Mucosa of descending colon (tissue), 3 donors: ENCODE data around the gene SCO2. TPM values are rescaled to one million over a fixed set of nuclear protein-coding genes. Genes with fewer than 3 reads are reported as not detected.

Experiments used
- ATAC-seq: fragments of 200-7000 bp; cut with Tn5 transposase; one replicate; pipeline ENCODE4 v1.9.1; 2020; ENCODE audit warnings: mild to moderate bottlenecking, moderate library complexity
- DNase-seq, 3 donors: peaks; one replicate each; pipeline ENCODE4 v3.0.0-alpha.2; 2020
- H3K36me3 ChIP-seq: fragments of 200-600 bp; one replicate; pipeline ENCODE4 v1.8.0; 2021; ENCODE audit warnings: low read depth, mild to moderate bottlenecking
- H3K4me1 ChIP-seq: fragments of 200-600 bp; one replicate; pipeline ENCODE4 v1.8.0; 2021; ENCODE audit warnings: low read depth, mild to moderate bottlenecking
- H3K4me3 ChIP-seq: fragments of 200-600 bp; one replicate; pipeline ENCODE4 v1.8.0; 2021; ENCODE audit warnings: mild to moderate bottlenecking
- H3K9me3 ChIP-seq: fragments of 200-600 bp; one replicate; pipeline ENCODE4 v1.8.0; 2021; ENCODE audit warnings: mild to moderate bottlenecking
- intact Hi-C, 2 donors: fragments of 100-400 bp; cut with DNase I in 1 of 2; cut with micrococcal nuclease in 1 of 2; formaldehyde crosslinking; loops; one replicate each; pipeline versions ENCODE4 v1.11.0 to v1.11.1; 2022; cut with DNase I, micrococcal nuclease
- total RNA-seq, 3 donors: library from RNA; stranded (reverse); fragmentation: NEBNext Ultra II Directional in 2 of 3; extraction: Animal tissue kit (Norgen Biotek cat#: 25700) in 2 of 3; gene quantifications; one replicate each; pipeline versions ENCODE4 v1.2.1 to v1.2.4, GENCODE V29; 2021 to 2023
- TF ChIP-seq, protein P1 (sequence below): fragments of 200-600 bp; IDR thresholded peaks from one replicate; pipeline ENCODE4 v1.8.0; 2022; ENCODE audit warnings: antibody characterized with exemption, mild to moderate bottlenecking
- donor health status: DM: no; HTN: no; CAD: no; lungs with moderate emphysema.
- donor health status: DM: no; HTN: no; CAD: no.
- donor health status: DM: no; HTN: yes; CAD: no.

Gene SCO2
- total RNA-seq, 3 donors from 2014 or later, result 5.4 to 14.6 TPM; not detected in 1

DNA sequence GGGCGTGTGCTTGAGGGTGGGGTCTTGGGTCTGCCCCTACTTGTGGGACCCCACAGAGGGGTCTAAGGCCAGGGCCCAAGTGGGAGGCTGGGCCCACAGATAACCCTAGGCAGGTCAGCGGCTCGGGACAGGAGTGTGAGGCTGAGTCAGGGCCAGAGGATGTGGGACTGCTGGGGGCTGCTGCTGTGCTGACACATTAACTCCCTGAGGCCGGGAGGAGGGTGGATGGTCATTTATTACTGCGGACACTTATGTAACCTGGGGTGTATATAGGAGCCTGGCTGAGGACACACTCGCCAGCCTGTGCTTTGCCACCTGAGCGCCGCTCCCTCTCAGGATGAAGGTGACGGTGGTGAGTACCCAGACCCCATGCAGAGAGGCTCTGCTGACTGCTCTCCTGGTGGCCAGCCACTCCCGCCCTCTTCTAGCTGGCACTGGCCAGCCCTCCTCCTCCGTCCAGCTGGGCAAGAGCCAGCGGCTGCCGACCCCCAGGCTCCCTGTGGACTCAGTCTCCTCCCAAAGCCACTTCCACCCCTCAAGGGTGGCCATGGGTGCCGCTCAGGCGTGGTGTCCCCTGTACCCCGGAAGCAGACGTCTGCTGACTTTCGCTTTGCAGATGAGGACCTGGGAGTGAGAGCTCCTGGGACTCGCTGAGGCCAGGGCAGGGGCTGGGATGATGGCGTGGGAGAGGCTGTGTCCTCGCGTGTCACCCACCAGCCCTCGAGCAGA lies 38.7 kb downstream of the SCO2 start, which contains the start of gene MIOX:
MIOX (plus strand) TSS at position 299 of the 729 bp plus-strand sequence; CDS start at position 338, 39 bp downstream.
- H3K4me1 ChIP-seq, result peaks cover 19% of the 10 kb centered on the region
- no peaks in the 10 kb centered on the region for H3K9me3 ChIP-seq
- TF ChIP-seq, protein P1, sequence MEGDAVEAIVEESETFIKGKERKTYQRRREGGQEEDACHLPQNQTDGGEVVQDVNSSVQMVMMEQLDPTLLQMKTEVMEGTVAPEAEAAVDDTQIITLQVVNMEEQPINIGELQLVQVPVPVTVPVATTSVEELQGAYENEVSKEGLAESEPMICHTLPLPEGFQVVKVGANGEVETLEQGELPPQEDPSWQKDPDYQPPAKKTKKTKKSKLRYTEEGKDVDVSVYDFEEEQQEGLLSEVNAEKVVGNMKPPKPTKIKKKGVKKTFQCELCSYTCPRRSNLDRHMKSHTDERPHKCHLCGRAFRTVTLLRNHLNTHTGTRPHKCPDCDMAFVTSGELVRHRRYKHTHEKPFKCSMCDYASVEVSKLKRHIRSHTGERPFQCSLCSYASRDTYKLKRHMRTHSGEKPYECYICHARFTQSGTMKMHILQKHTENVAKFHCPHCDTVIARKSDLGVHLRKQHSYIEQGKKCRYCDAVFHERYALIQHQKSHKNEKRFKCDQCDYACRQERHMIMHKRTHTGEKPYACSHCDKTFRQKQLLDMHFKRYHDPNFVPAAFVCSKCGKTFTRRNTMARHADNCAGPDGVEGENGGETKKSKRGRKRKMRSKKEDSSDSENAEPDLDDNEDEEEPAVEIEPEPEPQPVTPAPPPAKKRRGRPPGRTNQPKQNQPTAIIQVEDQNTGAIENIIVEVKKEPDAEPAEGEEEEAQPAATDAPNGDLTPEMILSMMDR, result no peak
- intact Hi-C loops, result no loop called here
- ATAC-seq (no peak), DNase-seq (peak in 2 of 3 donors; percentile 18 to 47)
- no peak within 1 kb of the TSS for H3K4me3 ChIP-seq
- no peaks in the 10 kb centered on the region for H3K36me3 ChIP-seq

DNA sequence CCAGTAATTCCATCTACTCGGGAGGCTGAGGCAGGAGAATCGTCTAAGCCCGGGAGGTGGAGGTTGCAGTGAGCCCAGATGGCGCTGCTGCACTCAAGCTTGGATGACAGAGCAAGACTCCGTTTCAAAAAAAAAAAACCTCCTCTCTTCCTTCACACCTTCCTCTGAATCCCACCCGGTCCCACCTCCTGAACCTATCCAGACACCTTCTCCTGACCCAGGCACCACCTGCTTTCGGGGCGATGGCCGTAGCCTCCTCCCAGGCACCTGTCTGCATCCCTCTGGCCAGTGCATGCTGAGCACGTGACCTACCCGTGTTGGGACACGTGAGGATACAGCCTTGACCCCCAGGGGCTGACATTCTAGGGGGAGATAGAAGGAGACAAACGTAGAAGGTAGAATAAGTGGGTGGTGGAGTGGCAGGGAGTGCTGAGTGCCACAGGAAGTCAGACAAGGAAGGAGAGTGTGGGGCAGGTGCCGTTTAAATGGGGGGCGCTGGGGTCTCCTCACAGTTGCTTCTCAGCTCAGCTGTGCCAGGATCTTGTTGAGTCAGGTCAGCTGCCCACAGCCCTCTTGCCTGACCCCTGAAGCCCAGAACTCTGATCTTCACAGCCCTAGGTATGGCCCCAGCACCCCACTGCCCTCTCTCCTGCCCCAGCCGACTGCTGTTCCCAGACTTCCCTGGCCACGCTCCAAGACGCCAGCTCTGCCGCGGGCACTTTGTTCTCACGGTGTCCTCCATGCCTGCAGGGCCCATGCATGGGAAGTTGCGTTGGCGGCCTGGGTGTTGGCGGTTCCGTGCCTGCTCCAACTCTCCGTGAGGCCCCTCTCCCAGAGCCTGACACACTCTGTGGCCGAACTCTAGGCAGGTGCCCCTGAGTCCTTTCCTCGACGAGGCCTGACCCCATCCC lies 39.9 kb downstream of the SCO2 start:
- H3K4me1 ChIP-seq, result peaks cover 23% of the 10 kb centered on the region
- no peaks in the 10 kb centered on the region for H3K36me3 ChIP-seq
- no peak overlapping the region for H3K4me3 ChIP-seq
- no peaks in the 10 kb centered on the region for H3K9me3 ChIP-seq
- peak in 2 of 3 donors; percentile 67 to 69 for DNase-seq
- intact Hi-C loops, result no loop called here
- peak; percentile 9 for ATAC-seq
- TF ChIP-seq, protein P1, result no peak

DNA sequence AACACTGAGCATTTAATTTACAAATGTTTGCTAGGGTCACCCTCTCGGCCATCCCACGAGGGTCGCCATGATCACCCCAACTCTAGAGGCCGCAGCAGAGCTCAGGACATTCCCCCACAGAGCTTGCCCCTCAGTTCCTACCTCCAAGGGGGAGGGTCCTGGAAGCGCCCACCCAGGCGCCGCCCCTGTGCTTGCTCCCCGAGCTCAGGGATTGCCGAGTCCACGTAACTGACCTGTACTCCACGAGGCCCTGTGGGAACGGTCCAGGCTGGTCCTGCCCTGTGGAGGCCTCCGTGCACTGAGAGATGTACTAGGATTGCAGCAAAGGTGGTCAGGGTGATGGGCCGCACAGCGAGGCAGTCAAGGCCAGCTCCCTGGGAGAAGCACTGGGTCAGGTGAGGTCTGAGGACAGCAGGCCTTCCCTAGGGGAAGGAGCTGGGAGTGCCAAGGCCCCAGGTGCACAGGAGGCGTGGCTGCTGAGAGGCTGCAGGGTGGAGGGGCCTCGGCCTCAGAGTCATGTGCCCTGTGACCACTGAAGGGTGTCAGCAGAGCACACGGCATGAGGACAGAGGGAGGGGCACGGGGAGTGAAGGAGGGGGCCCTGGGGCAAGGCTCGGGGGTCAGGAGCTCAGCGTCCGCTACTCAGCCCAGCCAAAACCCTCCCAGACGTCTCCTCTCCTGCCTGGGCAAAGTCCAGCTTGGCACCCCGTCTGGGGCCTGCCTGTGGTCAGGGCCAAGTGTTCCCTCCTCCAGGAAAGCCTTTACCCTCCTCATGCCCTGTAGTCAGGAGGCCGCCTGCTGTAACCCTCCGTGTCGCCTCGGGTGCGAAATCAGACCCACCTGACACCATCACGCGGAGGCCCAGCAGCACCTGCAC lies 41.2 kb downstream of the SCO2 start:
- intact Hi-C loops, result no loop called here
- no peak overlapping the region for H3K4me3 ChIP-seq
- peak; percentile 80 for ATAC-seq

DNA sequence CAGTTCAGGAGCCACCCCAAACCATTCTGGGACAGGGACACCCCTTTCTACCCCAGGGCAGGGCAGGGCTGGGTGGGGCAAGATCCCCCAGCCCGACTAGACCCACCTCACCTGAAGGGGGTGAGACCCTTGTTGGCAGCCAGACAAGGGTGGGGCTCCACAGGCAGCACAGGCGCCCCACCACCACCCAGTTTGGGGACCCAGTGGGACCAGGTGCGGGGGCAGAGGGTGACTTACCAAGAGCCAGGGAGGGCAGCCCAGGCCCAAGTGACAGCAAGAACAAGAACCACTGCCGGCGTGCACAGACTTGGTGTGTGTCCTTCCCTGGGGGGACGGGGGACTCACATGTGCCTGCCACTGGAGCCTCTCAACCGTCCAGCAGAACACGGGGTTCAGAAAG lies 41.8 kb downstream of the SCO2 start:
- TF ChIP-seq, protein P1, result no peak
- intact Hi-C loops, result no loop called here
- Histone ChIP-seq H3K36me3 (no peaks in the 10 kb centered on the region), H3K4me3 (no peak overlapping the region), H3K9me3 (no peaks in the 10 kb centered on the region), H3K4me1 (peaks cover 23% of the 10 kb centered on the region)
- peak in 1 of 3 donors; percentile 55 for DNase-seq
- ATAC-seq, result no peak

More for the DNA sequence above, 41.2 kb downstream of the SCO2 start:
- Histone ChIP-seq H3K4me1 (peaks cover 23% of the 10 kb centered on the region), H3K9me3 (no peaks in the 10 kb centered on the region), H3K36me3 (no peaks in the 10 kb centered on the region)
- DNase-seq, result peak; percentile 52 to 78 (median 78)
- TF ChIP-seq, protein P1, result no peak

DNA sequence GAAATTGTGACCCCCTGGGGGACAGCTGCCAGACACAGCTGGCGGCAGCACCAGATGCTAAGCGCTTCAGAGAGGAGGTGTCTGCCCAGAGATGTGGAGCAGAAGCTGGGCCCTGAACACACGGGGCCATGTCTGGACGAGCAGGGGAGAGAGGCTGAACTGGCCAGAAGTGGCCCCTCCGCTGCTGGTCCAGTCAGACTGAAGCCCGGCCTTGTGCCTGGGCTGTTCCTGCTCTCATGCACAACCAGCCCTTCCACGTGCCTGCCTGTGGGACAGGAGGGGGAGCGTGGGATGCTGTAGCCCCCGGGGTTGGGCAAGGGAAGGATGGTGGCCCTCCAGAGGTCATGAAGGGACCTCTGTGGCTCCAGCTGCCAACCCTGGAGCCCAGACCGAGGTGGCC lies 42.3 kb downstream of the SCO2 start:
- H3K4me3 ChIP-seq, result no peak overlapping the region
- peaks cover 23% of the 10 kb centered on the region for H3K4me1 ChIP-seq
- DNase-seq (peak in 1 of 3 donors; percentile 36), ATAC-seq (no peak)
- TF ChIP-seq, protein P1, result no peak
- intact Hi-C loops, result no loop called here
- H3K9me3 ChIP-seq, result no peaks in the 10 kb centered on the region
- no peaks in the 10 kb centered on the region for H3K36me3 ChIP-seq
